Loucy (cell line): ENCODE measurements around the gene RARRES2.

Source experiments
- H2AFZ ChIP-seq: fragments of 200-600 bp; sonication (generic); 2 replicates; pipeline ENCODE4 v1.6.0; 2016; ENCODE audit warnings: antibody characterized with exemption, mild to moderate bottlenecking, low read length, moderate library complexity
- H3F3A ChIP-seq: fragments of 200-600 bp; 2 replicates; pipeline ENCODE4 v1.6.0; 2016; ENCODE audit warnings: antibody characterized with exemption, low read depth, mild to moderate bottlenecking
- H3K27me3 ChIP-seq: fragments of 200-600 bp; sonication (generic); 2 replicates; pipeline ENCODE4 v1.6.1; 2014; ENCODE audit warnings: low read length, mild to moderate bottlenecking; ENCODE audit not compliant: insufficient read depth, poor library complexity, severe bottlenecking
- H3K36me3 ChIP-seq: fragments of 200-600 bp; sonication (generic); 2 replicates; pipeline ENCODE4 v1.6.1; 2016; ENCODE audit warnings: low read length; ENCODE audit not compliant: insufficient read depth
- H3K4me1 ChIP-seq: fragments of 200-600 bp; sonication (generic); 2 replicates; pipeline ENCODE4 v1.5.1; 2014; ENCODE audit warnings: low read length, mild to moderate bottlenecking; ENCODE audit not compliant: insufficient read depth, poor library complexity, severe bottlenecking
- H3K4me2 ChIP-seq: fragments of 200-600 bp; sonication (generic); 2 replicates; pipeline ENCODE4 v1.6.0; 2014; ENCODE audit warnings: antibody characterized with exemption, low read length, low read depth, mild to moderate bottlenecking; ENCODE audit not compliant: poor library complexity, severe bottlenecking
- H3K4me3 ChIP-seq: fragments of 200-600 bp; sonication (generic); 2 replicates; pipeline ENCODE4 v1.5.1; 2014; ENCODE audit warnings: low read length, mild to moderate bottlenecking, mixed read lengths; ENCODE audit not compliant: poor library complexity, severe bottlenecking
- H3K79me2 ChIP-seq: fragments of 200-600 bp; sonication (generic); 2 replicates; pipeline ENCODE4 v1.6.1; 2014; ENCODE audit warnings: low read length; ENCODE audit not compliant: insufficient read depth
- H3K9ac ChIP-seq: fragments of 200-600 bp; sonication (generic); 2 replicates; pipeline ENCODE4 v1.6.0; 2014; ENCODE audit warnings: mild to moderate bottlenecking, low read depth, low read length, moderate library complexity; ENCODE audit not compliant: poor library complexity, severe bottlenecking
- H3K9me2 ChIP-seq: fragments of 200-600 bp; sonication (generic); replicated peaks from 2 replicates; pipeline ENCODE4 v1.6.1; 2016; ENCODE audit warnings: low read depth, low read length, mixed read lengths
- H3K9me3 ChIP-seq: fragments of 200-600 bp; sonication (generic); 2 replicates; pipeline ENCODE4 v1.6.1; 2014; ENCODE audit warnings: mild to moderate bottlenecking, antibody characterized with exemption, low read length, low read depth; ENCODE audit not compliant: insufficient read depth
- H4K20me1 ChIP-seq: fragments of 200-600 bp; sonication (generic); 2 replicates; pipeline ENCODE4 v1.6.0; 2014; ENCODE audit warnings: antibody characterized with exemption, low read length, mild to moderate bottlenecking; ENCODE audit not compliant: insufficient read depth, poor library complexity, severe bottlenecking
- CTCF ChIP-seq: fragments of 200-600 bp; sonication (generic); conservative IDR thresholded peaks from 2 replicates; pipeline ENCODE4 v1.5.1; 2014; ENCODE audit warnings: mild to moderate bottlenecking, antibody characterized with exemption, low read length
- EZH2phosphoT487 ChIP-seq: fragments of 200-600 bp; IDR thresholded peaks from 2 replicates; pipeline ENCODE4 v1.6.1; 2018; ENCODE audit warnings: antibody characterized with exemption, mild to moderate bottlenecking, moderate library complexity, borderline replicate concordance

The RARRES2 gene

DNA sequence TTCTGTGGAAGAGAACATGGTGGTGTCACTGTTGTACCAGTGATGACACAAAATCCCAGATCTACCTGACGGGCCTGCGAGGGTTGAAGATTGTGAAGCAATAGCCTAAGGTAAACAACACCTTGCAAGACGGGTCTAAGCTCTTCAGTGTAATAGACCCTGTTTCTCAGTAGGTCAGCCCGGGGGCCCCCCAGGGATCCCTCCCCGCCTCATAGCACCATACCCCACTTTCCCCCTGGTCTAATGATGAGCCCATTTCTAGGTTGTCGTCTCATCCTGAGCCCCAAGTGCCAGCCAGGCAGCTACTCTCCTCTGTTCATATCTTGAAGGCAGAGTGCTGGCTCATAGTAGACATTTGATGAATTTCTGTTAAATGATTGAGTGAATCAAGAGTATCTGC is 15.5 kb downstream of the RARRES2 start:
- Histone ChIP-seq H4K20me1 (peaks cover 24% of the 10 kb centered on the region), H3K9me3 (no peaks in the 10 kb centered on the region), H3K4me1 (peaks cover 58% of the 10 kb centered on the region), H3F3A (no peaks in the 10 kb centered on the region), H3K36me3 (peaks cover 50% of the 10 kb centered on the region), H3K27me3 (peaks cover 9% of the 10 kb centered on the region), H3K4me3 (peak overlapping the region; percentile 92), H3K9ac (peak overlapping the region; percentile 22), H3K9me2 (no peaks in the 10 kb centered on the region), H3K4me2 (peak overlapping the region; percentile 98), H2AFZ (no peak overlapping the region), H3K79me2 (peaks cover 88% of the 10 kb centered on the region)
- TF ChIP-seq CTCF (no peak), EZH2phosphoT487 (no peak)

- peaks cover 24% of the 10 kb centered on the region for H4K20me1 ChIP-seq
- H3K9me2 ChIP-seq: no peaks in the 10 kb centered on the region
- H3K27me3 ChIP-seq: peaks cover 9% of the 10 kb centered on the region
- H3K9ac ChIP-seq: peak overlapping the region; percentile 100
- H3K9me3 ChIP-seq: no peaks in the 10 kb centered on the region
- H3K4me1 ChIP-seq: peaks cover 63% of the 10 kb centered on the region
- peak overlapping the region; percentile 92 for H3K4me3 ChIP-seq
- H2AFZ ChIP-seq: no peak overlapping the region
- H3F3A ChIP-seq: no peaks in the 10 kb centered on the region
- H3K4me2 ChIP-seq: peak overlapping the region; percentile 98
- TF ChIP-seq CTCF: no peak
- peaks cover 43% of the 10 kb centered on the region for H3K36me3 ChIP-seq
- H3K79me2 ChIP-seq: peaks cover 90% of the 10 kb centered on the region
These were observed 16.3 kb downstream of the RARRES2 start for GRCh38 chr7:150325110-150325611.

GRCh38 chr7:150324373-150324961 is 17.0 kb downstream of the RARRES2 start:
- peak overlapping the region; percentile 98 for H3K4me2 ChIP-seq
- H3K27me3 ChIP-seq: peaks cover 9% of the 10 kb centered on the region
- peaks cover 89% of the 10 kb centered on the region for H3K79me2 ChIP-seq
- peak overlapping the region; percentile 100 for H3K9ac ChIP-seq
- no peaks in the 10 kb centered on the region for H3K9me3 ChIP-seq
- peaks cover 36% of the 10 kb centered on the region for H3K36me3 ChIP-seq
- no peak for TF ChIP-seq CTCF
- no peak for TF ChIP-seq EZH2phosphoT487
- no peaks in the 10 kb centered on the region for H3K9me2 ChIP-seq
- H4K20me1 ChIP-seq: peaks cover 24% of the 10 kb centered on the region
- peak overlapping the region; percentile 92; the same call in 1 of the 2 replicates for H2AFZ ChIP-seq
- no peaks in the 10 kb centered on the region for H3F3A ChIP-seq
- H3K4me3 ChIP-seq: peak overlapping the region; percentile 92
- H3K4me1 ChIP-seq: peaks cover 70% of the 10 kb centered on the region
